Left lung (tissue), 10 donors: ENCODE data around the gene EGFL7. TPM values are rescaled to one million over a fixed set of nuclear protein-coding genes. Genes with fewer than 3 reads are reported as not detected.
A peak's percentile ranks its signal among the peaks of the same experiment; 100 is the strongest.

Experiments
- ATAC-seq: fragments of 200-7000 bp; cut with Tn5 transposase; one replicate; pipeline ENCODE4 v1.9.1; 2020; ENCODE audit warnings: moderate library complexity
- DNase-seq, 4 donors: peaks; one replicate each; pipeline ENCODE4 v3.0.0-alpha.2; 2013 to 2020
- H3K27ac ChIP-seq, 2 donors: fragments of 200-600 bp; sonication (generic) in 1 of 2; one replicate each; pipeline versions ENCODE4 v1.5.0 to v1.8.0; 2020 to 2021
- H3K27me3 ChIP-seq, 2 donors: fragments of 200-600 bp; sonication (generic) in 1 of 2; one replicate each; pipeline versions ENCODE4 v1.5.0 to v1.8.0; 2020 to 2021
- H3K36me3 ChIP-seq, 2 donors: fragments of 200-600 bp; sonication (generic) in 1 of 2; one replicate each; pipeline versions ENCODE4 v1.5.0 to v1.8.0; 2020 to 2021
- H3K4me1 ChIP-seq, 2 donors: fragments of 200-600 bp; one replicate each; pipeline ENCODE4 v1.8.0; 2021
- H3K4me3 ChIP-seq, 2 donors: fragments of 200-600 bp; sonication (generic) in 1 of 2; one replicate each; pipeline versions ENCODE4 v1.5.0 to v1.8.0; 2020 to 2021; ENCODE audit warnings: mild to moderate bottlenecking in 1 of 2
- H3K9me3 ChIP-seq, 2 donors: fragments of 200-600 bp; sonication (generic) in 1 of 2; one replicate each; pipeline versions ENCODE4 v1.5.0 to v1.8.0; 2020 to 2021
- CTCF ChIP-seq, 2 donors: fragments of 200-600 bp; sonication (generic) in 1 of 2; IDR thresholded peaks; one replicate each; pipeline versions ENCODE4 v1.5.0 to v1.8.0; 2021; ENCODE audit warnings: antibody characterized with exemption in 2 of 2
- intact Hi-C, 2 donors: fragments of 100-400 bp; cut with DNase I; formaldehyde crosslinking; loops; one replicate each; pipeline versions ENCODE4 v1.11.2 to v1.14.2; 2022
- polyA plus RNA-seq, 6 donors: library from polyadenylated mRNA; unstranded; fragments of 120-200 nt; gene quantifications; one replicate each; pipeline ENCODE4 v1.2.1, GENCODE V29; 2013; ENCODE audit not compliant: insufficient read length in 6 of 6
- total RNA-seq, 2 donors: library from RNA; stranded (reverse); fragmentation: NEBNext Ultra II Directional; extraction: Animal tissue kit (Norgen Biotek cat#: 25700); gene quantifications; one replicate each; pipeline ENCODE4 v1.2.1, GENCODE V29; 2021
- donor health status: DM: no; HTN: yes; CAD: no.
- donor health status: DM: no; HTN: no; CAD: no.

EGFL7 gene
- total and polyA plus RNA-seq, 8 donors = 65.7 to 165 (median 101) TPM

- H3K4me1 ChIP-seq = peaks cover 8 to 41% of the 10 kb centered on the region in 2 donors
- no peak for DNase-seq
- intact Hi-C loops = no loop called here
- TF ChIP-seq CTCF (IDR thresholded peaks at IDR 0.05) = no peak
- H3K27ac ChIP-seq = no peak overlapping the region
- ATAC-seq = no peak
- H3K4me3 ChIP-seq = no peak overlapping the region
- no peaks in the 10 kb centered on the region for H3K9me3 ChIP-seq
- H3K36me3 ChIP-seq = no peaks in the 10 kb centered on the region
- peaks cover 0 to 32% of the 10 kb centered on the region in 2 donors for H3K27me3 ChIP-seq
Measured at GRCh38 chr9:136640171-136641111, 22.3 kb upstream of the EGFL7 start.

- TF ChIP-seq CTCF (IDR thresholded peaks at IDR 0.05) = no peak
- Histone ChIP-seq H3K36me3 (no peaks in the 10 kb centered on the region), H3K4me1 (peaks cover 8 to 50% of the 10 kb centered on the region in 2 donors), H3K4me3 (no peak overlapping the region), H3K27ac (peak overlapping the region; percentile 4 to 57), H3K9me3 (no peaks in the 10 kb centered on the region), H3K27me3 (peaks cover 0 to 52% of the 10 kb centered on the region in 2 donors)
- ATAC-seq = no peak
- intact Hi-C loops = no loop called here
- no peak for DNase-seq
Measured at GRCh38 chr9:136642439-136642921, 20.2 kb upstream of the EGFL7 start.

- peaks cover 8 to 60% of the 10 kb centered on the region in 2 donors for H3K4me1 ChIP-seq
- ATAC-seq = peak; percentile 15
- no peak for TF ChIP-seq CTCF (IDR thresholded peaks at IDR 0.05)
- H3K27ac ChIP-seq = peak overlapping the region; percentile 61 to 89
- H3K27me3 ChIP-seq = peaks cover 0 to 65% of the 10 kb centered on the region in 2 donors
- intact Hi-C loops = no loop called here
- DNase-seq = no peak
- H3K4me3 ChIP-seq = peak overlapping the region in 1 of 2 donors; percentile 39
- H3K9me3 ChIP-seq = no peaks in the 10 kb centered on the region
- H3K36me3 ChIP-seq = no peaks in the 10 kb centered on the region
Measured at GRCh38 chr9:136643596-136644342, 18.9 kb upstream of the EGFL7 start.

- Histone ChIP-seq H3K27me3 (peaks cover 0 to 69% of the 10 kb centered on the region in 2 donors), H3K4me1 (peaks cover 8 to 65% of the 10 kb centered on the region in 2 donors), H3K27ac (peak overlapping the region; percentile 61 to 89), H3K36me3 (no peaks in the 10 kb centered on the region), H3K9me3 (no peaks in the 10 kb centered on the region), H3K4me3 (peak overlapping the region in 1 of 2 donors; percentile 39)
- TF ChIP-seq CTCF (IDR thresholded peaks at IDR 0.05) = no peak
- intact Hi-C loops = no loop called here
- DNase-seq (peak in 2 of 4 donors; percentile 86 to 94), ATAC-seq (no peak)
Measured at GRCh38 chr9:136644343-136644592, 18.4 kb upstream of the EGFL7 start.
